GM19099 (cell line): ENCODE data around the gene KIAA1549.

Experiments used
- POLR2A ChIP-seq: IDR thresholded peaks from 3 replicates; pipeline ENCODE4 v1.6.1; 2011; ENCODE audit warnings: low read depth; ENCODE audit not compliant: insufficient read length; ENCODE audit errors: extremely low read depth

The KIAA1549 gene

DNA sequence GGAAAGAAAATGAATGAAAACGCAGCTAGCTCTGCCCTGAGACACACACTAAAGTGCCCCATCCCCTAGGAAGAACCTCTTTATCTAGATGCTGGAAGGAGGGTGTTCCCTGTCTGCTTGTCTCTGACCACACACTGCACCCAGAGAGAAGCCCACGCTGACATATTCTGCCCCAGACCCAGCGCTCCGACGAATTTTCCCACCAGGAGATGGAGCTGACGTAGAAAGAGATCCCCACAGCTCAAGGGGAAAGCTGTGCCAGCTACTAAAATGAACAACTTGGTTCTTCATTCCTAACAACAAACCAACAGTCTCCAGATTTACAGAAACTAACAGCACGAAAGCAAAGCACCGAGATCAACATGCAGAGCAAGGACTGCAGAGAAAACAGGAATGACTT, 73.3 kb downstream of the KIAA1549 start:
- no peak for TF ChIP-seq POLR2A

DNA sequence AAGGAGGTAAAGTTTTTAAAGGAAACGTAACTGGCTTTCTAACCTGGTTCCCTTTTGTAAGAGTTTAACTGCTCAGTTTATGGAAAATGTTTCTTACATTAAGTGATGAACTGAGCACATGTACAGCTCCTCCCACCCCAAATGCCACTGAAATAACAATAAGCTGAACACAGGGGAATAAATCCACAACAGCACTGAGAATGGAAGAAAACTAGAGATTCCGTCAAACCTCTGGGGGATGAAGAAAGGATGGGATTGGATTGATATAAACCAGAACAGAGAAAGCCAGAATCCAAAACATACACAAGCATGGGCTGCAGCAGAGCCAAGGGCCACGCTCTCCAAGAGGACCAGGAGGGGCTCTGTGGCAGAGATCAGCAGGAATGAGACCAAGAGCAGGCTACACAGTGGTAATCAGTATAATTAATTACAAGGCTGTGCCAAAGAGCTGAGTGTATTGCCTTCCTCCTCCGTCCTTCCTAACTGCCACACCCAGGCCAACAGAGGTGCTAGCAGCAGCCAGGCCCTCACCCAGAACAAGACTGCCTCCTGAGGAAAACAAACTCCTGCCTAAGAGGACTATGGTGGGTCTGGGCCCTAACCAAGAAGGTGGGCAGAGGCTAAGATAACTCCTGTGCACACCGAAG, 73.9 kb downstream of the KIAA1549 start:
- no peak for TF ChIP-seq POLR2A

DNA sequence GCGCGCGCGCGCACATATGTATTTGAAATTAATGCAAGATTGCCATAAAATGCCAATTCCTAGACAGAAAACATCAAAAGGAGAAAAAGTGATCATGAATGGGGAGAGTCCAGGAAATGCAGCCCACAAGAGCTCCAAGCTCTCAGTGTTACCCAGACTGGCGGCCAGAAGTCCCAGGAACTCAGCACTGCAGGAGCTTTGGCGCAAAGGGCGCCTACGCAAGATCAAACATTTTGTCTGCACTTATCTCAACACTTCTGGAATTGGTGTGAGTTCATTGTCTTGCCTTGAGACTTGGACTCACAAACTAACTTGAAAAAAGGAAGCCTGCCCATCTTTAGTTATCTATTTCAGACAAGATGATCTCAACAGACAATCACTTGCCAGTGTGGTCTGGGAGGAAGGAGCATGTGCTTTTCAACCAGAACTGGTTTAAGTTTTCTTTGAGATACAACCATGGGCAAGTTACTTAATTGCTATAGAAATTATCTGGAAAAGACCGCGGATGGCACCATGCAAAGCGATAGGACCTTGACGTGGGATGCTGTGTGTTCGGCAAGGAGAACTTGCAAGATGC, 77.2 kb downstream of the KIAA1549 start:
- no peak for TF ChIP-seq POLR2A

DNA sequence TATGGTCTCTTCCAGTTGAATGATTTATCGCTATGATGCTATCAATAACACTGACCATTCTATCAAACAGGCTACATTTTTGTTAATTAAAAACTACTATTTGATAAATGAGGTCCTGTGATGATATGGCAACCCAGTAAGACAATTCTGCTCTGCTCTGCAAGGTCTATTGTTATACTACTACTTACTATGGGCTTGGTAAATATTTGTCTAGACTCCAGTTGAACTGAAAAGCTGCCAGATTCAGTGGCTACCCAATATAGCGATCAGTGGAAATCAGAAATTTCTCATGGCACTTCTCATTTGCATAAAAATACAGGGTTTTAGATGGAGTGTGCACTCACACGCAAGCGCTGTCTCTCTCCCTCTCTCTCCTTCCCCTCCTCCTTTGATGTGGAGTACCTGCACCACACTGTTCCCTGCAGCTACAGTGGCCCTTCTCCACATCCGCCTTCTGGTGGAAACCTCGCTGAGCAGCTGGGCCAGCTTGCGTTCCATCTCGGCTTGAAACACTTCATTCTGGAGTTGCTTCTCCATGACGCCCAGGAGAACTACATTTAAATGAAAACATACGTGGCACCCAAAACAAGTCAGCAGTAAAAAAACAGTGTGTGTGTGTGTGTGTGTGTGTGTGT, 77.9 kb downstream of the KIAA1549 start:
- no peak for TF ChIP-seq POLR2A

DNA sequence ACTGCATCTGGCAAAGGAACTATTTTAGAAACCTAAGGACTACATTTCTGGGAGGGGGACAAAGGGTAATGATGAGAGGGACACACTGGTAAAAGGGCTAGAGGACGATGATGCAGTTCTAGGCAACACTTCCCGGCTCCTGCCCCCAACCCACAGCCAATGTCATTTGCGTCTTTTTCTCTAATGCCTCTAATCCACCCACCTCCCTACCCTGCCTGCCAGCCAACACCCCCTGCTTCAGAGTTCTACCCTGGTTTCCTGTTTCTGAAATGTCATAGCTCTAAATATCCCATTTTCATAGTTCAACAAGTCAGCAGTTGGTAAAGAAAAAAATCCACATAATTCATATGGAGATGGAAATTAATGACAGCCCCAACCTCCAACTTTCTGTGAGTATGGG, 79.0 kb downstream of the KIAA1549 start:
- TF ChIP-seq POLR2A = no peak

DNA sequence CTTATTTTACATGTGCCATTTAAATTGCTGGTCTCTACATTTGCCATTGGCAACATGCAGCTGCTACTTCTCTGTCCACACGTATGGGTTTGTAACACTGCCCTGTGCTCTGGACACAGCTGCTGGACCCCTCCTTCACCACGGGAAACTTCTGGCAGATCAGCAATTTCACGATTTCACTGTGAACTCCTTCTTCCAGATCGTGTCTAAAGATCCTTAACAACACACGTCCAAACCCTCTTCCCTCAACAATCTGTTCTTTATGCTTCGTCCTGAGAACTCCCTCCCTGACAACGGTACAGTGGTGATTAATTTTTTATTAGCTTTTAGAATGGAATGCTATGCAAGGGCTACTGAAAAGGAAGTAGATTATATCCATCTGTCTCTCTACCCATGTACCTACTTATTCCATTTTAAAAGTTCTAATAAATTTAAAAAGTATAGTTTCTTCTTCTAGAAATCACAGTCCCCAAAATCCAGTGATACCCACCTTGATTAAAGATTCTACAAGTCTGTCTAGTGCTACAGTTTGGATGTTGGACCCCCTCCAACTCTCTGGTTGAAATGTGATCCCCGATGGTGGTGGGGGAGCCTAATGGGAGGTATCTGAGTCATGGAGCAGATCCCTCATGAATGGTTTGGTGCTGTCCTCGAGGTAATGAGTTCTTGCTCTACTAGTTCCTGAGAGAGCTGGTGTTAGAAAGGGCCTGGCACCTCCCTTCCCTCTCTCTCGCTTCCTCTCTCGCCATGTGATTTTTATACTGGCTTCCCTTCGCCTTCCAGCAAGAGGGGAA, 81.0 kb downstream of the KIAA1549 start:
- no peak for TF ChIP-seq POLR2A

DNA sequence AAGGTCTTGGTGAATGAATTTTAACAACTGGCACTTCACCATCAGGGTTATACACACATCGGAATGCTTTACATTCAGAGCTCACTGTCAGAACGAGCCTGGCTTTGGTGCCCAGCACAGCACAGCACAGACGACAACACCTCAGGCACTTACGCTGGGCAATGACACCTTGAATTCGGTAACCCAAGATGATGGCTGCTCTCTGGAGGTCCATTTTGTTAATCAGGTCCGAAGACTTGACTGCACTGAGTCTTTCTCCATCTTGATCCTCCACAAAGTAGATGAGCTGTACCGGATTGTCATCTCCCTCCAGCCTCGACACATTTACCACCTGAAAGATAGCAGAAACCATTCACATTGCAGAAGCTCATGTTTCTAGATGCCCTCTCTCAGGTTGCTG, 82.4 kb downstream of the KIAA1549 start:
- TF ChIP-seq POLR2A = no peak

DNA sequence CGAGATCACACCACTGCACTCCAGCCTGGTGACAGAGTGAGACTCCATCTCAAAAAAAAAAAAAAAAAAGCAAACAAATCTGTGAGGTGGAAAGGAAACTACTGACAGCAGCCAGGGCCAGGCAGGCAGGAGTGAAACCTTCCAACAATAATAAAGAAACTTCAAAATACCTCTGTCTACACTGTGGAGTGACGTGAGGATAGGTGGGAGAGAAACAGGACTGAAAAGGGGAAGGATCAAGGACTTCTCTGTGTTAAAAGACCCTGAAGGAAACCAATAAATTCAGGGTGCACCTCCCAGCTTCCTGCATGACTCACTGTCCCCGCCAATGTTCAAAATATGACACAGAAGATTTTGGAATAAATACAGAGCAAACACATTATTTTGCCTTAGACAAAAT, 82.9 kb downstream of the KIAA1549 start:
- TF ChIP-seq POLR2A = no peak

DNA sequence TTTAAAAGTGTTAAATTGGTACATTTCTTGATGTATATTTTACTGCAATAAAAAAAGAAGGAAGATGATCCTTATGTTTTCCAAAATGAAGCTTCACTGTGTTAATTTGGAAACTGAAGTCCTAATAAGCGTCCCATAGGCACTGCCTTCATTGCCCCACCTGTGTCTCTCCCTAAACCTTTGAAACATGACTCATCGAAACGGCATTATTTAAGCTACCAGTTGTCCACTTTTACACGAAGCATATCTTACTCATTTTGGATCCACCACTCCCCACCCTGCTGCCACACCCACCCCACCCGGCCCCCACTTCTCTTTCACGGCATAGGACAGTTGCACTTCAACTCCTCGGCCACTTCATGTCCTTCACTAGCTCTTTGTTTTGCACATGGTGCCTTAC, 85.5 kb downstream of the KIAA1549 start:
- no peak for TF ChIP-seq POLR2A

DNA sequence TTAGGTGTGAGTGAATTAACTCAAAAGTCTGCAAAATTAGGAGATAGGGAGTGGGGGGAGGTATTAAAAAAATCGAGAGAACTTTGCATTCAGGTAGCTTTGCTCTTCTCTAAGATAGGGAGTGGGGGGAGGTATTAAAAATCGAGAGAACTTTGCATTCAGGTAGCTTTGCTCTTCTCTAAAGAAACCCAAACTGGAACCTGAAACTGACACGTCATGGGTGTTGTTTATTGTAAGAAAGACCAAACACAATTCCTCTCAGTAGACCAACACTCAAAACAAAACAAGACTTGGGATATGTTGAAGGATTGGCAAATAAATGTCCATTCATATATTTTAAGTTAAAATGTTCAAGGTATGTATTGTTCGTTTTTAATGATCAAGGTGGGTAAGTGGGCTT, 87.9 kb downstream of the KIAA1549 start:
- no peak for TF ChIP-seq POLR2A

DNA sequence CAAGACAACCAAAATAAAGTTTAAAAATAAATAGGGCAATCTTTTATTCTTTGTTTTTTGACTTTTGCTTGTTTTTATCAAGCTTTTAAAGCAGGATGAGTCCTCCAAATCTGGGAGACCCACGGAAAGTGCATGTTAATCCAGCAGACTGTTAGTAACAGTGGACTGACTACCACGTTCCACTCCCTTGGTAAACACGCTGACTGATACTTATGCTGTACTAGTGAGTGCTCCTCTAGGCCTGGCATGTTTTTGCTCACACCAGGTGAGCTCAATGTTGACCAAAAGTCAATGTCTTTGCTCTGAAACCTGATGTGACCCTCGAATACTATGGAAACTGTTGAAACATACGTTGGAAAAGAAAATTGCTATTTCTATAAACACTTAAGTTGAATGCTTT, 88.4 kb downstream of the KIAA1549 start:
- TF ChIP-seq POLR2A = no peak

DNA sequence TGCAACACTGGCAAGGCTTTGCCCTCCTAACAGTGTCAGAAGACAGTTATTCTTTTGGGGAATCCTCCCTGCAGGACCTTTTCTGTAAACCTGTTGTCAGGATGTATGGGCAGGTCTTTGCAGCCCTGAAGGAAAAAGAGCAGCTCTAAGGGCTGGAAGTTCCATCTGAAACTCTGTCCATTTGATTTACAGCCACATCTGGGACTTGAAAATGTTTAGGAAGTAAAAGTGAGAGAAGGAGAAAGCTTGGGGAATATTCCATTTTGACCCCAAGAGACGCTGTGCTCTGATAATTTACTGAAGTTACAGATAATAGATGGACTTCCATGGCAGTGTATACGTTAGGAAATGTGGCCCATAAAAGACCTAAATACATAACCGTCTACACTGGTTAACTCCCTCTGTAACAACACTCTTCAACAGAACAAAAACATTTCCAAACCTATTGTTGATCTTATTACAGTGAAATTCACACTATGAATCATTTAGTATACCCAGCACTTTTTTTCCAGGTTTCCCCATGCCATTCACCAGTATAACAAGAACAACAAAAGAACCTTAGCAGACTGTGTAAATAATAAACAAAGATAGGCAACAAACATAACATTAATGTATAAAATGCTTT, 89.1 kb downstream of the KIAA1549 start:
- no peak for TF ChIP-seq POLR2A

DNA sequence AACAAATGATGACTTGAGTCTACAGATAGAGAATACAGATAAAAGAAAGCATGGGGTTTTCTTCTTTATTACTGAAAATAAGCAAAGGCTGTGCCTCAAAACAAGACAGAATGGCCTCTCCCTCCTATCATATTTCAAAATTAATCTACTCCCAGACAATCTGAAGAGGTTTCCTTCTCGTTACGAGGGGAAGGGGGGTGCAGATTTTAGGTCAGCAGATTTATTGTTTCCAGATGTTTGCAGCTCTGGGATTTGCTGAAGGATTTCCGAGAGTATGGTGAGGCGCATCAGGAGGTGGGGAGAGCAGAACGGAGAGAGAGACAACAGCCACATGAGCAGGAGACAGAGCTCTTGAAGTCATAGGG, 89.8 kb downstream of the KIAA1549 start:
- TF ChIP-seq POLR2A = no peak

DNA sequence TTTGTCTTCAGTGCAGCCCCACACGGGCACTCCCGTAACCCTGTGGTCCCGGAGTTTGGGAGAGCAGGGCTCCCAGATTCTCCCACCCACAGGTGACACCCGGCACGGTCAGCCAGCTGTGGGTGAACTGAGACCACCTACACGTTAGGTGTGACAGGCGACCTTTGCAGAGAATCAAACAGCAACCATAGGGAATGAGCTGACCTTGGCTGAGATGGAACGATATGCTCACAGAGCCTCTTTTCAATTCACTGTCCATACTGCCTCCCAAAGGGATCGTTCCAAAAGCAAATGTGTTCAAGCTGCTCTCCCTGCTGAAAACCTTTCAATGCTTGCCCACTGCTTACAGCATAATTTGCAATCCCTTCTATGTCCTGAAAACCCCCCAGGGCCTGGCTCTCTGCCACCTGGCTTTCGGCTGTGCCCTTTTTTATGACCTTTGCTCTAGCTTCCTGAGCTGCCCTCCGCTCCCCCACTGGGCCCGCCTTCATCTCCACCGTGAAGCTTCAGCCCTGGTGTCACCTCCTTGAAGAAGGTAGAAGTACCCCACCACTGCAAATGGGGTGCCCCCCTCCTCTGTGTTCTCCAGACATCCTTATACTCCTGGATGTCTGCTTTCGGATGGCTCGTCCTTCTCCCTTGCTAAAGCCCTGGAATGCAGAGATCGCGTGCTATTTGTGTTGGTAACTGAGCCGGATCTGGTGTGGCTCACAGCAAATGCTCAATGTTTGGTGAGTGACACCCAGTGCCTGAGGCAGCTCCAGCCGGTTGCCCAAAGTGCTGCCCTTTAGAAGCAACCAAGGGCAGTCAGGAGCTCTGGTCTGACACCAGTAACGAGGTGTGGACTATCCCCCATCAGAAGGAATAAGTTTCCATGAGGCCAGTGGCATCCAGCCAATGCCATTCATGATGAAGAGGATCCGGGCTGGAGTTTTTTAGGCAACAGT, 90.4 kb downstream of the KIAA1549 start:
- no peak for TF ChIP-seq POLR2A
